ENCODE results near the gene GALNT17. TPM values are rescaled to one million over a fixed set of nuclear protein-coding genes. Genes with fewer than 3 reads are reported as not detected.

Gene GALNT17
- total RNA-seq, 1 donor from 2014 or later, result 3.9 TPM

DNA sequence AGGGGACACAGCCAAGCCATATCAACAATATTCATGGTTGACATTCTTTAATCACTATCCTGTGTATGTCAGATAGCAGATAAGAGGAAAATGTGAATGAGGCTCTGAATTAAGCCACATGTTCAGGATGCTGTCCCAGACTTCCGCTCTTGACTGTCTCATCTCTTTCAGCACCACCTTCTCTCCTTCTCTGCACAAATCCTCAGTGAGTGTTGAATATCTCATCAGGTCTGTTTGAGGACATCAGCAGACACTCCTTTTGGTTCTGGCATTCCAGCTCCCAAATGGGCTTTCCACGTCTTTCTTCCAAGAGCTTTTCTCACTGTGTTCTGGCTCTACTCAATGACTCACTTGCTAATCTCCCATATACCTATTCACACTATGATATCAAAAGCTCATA, 321.7 kb downstream of the GALNT17 start:
- TF ChIP-seq, protein P1, sequence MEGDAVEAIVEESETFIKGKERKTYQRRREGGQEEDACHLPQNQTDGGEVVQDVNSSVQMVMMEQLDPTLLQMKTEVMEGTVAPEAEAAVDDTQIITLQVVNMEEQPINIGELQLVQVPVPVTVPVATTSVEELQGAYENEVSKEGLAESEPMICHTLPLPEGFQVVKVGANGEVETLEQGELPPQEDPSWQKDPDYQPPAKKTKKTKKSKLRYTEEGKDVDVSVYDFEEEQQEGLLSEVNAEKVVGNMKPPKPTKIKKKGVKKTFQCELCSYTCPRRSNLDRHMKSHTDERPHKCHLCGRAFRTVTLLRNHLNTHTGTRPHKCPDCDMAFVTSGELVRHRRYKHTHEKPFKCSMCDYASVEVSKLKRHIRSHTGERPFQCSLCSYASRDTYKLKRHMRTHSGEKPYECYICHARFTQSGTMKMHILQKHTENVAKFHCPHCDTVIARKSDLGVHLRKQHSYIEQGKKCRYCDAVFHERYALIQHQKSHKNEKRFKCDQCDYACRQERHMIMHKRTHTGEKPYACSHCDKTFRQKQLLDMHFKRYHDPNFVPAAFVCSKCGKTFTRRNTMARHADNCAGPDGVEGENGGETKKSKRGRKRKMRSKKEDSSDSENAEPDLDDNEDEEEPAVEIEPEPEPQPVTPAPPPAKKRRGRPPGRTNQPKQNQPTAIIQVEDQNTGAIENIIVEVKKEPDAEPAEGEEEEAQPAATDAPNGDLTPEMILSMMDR (IDR thresholded peaks at IDR 0.05; ENCODE audit: unreplicated experiment), result no peak
- Mint-ChIP-seq H3K4me3 (ENCODE audit: low read depth) (no peak overlapping the region), H3K27ac (no peak overlapping the region), H3K27me3 (peaks cover 13% of the 10 kb centered on the region), H3K4me1 (ENCODE audit: low read depth) (peaks cover 16% of the 10 kb centered on the region), H3K36me3 (ENCODE audit: insufficient read depth) (no peaks in the 10 kb centered on the region), H3K9me3 (ENCODE audit: low read depth) (no peaks in the 10 kb centered on the region)
- DNase-seq (ENCODE audit: low spot score, unreplicated experiment), result no peak

DNA sequence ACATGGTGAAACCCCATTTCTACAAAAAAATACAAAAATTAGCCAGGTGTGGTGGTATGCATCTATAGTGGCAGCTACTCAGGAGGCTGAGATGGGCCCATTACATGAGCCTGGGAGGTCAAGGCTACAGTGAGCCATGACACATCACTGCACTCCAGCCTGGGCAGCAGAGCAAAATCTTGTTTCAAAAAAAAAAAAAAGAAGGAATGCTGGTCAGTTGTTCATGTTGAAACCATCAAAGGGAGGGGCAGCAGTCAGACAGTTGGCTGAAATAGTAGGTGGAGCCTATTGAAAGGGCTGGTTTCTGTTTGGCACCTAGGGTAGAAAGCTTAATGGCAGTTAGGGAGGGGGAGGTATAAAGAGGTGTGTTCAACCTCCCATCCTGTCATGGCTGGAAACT, 323.0 kb downstream of the GALNT17 start:
- Mint-ChIP-seq H3K27ac (no peak overlapping the region), H3K4me1 (ENCODE audit: low read depth) (peaks cover 18% of the 10 kb centered on the region), H3K9me3 (ENCODE audit: low read depth) (no peaks in the 10 kb centered on the region), H3K4me3 (ENCODE audit: low read depth) (no peak overlapping the region), H3K36me3 (ENCODE audit: insufficient read depth) (no peaks in the 10 kb centered on the region), H3K27me3 (peaks cover 15% of the 10 kb centered on the region)
- TF ChIP-seq, protein P1 (IDR thresholded peaks at IDR 0.05; ENCODE audit: unreplicated experiment), result no peak
- DNase-seq (ENCODE audit: low spot score, unreplicated experiment), result no peak

DNA sequence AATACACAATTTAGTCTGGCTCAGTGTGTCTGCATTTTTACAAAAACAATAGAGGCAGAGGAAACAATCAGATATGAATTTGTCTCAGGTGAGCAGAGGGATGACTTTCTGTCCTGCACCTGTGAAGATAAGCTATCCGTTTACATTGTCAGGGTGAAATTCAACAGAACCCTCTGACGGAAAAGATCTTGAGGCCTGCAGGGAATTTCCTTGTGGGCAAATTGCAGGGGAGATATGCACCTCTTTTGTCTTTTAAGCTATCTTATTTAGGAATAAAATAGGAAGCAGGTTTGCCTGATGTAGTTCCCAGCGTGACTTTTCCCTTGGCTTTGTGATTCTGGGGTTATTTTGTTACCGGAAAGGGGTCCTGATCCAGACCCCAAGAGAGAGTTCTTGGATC, 325.1 kb downstream of the GALNT17 start:
- TF ChIP-seq, protein P1 (IDR thresholded peaks at IDR 0.05; ENCODE audit: unreplicated experiment), result no peak
- Mint-ChIP-seq H3K36me3 (ENCODE audit: insufficient read depth) (no peaks in the 10 kb centered on the region), H3K4me3 (ENCODE audit: low read depth) (no peak overlapping the region), H3K27ac (no peak overlapping the region), H3K27me3 (peaks cover 16% of the 10 kb centered on the region), H3K4me1 (ENCODE audit: low read depth) (peaks cover 18% of the 10 kb centered on the region), H3K9me3 (ENCODE audit: low read depth) (no peaks in the 10 kb centered on the region)
- no peak for DNase-seq (ENCODE audit: low spot score, unreplicated experiment)

DNA sequence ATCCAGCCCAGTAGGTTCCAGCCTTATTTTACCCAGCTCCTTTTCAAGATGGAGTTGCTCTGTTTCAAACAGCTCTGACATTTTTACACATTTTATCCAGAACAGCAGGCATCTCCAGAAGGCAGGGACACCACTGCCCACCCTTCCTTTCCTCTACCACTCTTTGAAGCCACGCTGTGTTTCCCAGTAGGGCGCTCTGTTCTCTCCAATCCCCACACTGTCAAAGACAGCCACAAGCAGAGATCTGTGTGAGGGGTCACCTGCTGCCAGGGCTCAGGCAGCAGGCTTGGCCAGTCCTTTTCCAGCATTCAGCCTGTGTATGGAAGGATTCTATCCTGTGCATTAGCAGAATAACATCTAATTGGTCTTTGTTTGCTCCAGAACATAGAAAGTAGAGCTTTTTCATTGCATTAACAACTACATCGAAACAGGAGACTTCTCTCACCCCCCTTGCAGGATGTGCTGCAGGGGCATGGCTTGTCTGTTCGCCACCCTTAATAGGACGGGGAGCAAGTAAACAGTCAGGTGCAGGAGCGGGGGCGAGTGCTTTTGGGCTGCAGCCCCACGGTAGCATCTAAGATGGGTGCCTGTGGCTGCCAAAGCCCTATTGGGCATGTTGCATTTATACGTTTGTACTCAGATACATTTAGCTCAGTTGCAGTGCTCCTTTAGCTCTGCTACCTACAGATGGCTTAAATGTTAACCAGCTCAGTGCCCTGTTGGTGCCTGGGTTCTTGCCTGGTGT, 326.1 kb downstream of the GALNT17 start:
- Mint-ChIP-seq H3K36me3 (ENCODE audit: insufficient read depth) (no peaks in the 10 kb centered on the region), H3K27me3 (peaks cover 25% of the 10 kb centered on the region), H3K4me1 (ENCODE audit: low read depth) (peaks cover 23% of the 10 kb centered on the region), H3K27ac (peak overlapping the region; percentile 21), H3K9me3 (ENCODE audit: low read depth) (no peaks in the 10 kb centered on the region), H3K4me3 (ENCODE audit: low read depth) (no peak overlapping the region)
- no peak for DNase-seq (ENCODE audit: low spot score, unreplicated experiment)
- TF ChIP-seq, protein P1 (IDR thresholded peaks at IDR 0.05; ENCODE audit: unreplicated experiment), result no peak

DNA sequence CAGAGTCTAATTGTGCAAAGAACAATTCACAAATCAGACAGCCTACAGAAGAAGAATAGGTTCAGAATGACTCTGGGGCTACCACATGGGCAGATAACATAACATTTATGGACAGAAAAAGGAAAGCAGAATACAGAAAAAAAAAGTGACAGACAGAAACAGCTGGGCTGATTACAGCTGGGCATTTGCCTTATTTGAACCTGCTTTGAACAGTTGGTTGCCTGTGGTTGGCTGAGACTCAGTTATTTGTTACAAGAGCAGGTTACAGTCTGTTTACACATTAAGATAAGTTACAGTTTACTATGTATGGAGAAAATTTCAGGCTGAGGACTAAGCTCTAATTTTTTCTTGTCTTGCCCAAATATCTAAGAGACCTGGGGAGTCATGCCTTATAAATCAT, 327.2 kb downstream of the GALNT17 start:
- Mint-ChIP-seq H3K9me3 (ENCODE audit: low read depth) (no peaks in the 10 kb centered on the region), H3K27ac (no peak overlapping the region), H3K36me3 (ENCODE audit: insufficient read depth) (no peaks in the 10 kb centered on the region), H3K27me3 (peaks cover 25% of the 10 kb centered on the region), H3K4me3 (ENCODE audit: low read depth) (no peak overlapping the region), H3K4me1 (ENCODE audit: low read depth) (peaks cover 23% of the 10 kb centered on the region)
- TF ChIP-seq, protein P1 (IDR thresholded peaks at IDR 0.05; ENCODE audit: unreplicated experiment), result no peak
- DNase-seq (ENCODE audit: low spot score, unreplicated experiment), result no peak

Data from progenitor cell of endocrine pancreas (in vitro differentiated cells).